ENCODE data around the gene RPL19. TPM values are rescaled to one million over a fixed set of nuclear protein-coding genes. Genes with fewer than 3 reads are reported as not detected.
A peak's percentile ranks its signal among the peaks of the same experiment; 100 is the strongest.

RPL19 gene
- total and polyA plus RNA-seq, 12 donors: 907 to 3,029 (median 991) TPM

GRCh38 chr17:39231091-39231561 lies 31.0 kb downstream of the RPL19 start:
- 53 to 54% methylated on average over 10 of the region's 10 CpGs for WGBS, 2 donors

GRCh38 chr17:39231591-39232551 lies 31.8 kb downstream of the RPL19 start:
- DNase-seq: peak; percentile 29 to 53
- peak overlapping the region in 1 of 10 donors; percentile 11 for H3K4me3 ChIP-seq
- H3K36me3 ChIP-seq: no peaks in the 10 kb centered on the region
- TF ChIP-seq CTCF (IDR thresholded peaks at IDR 0.05): peak; percentile 52 to 84 (median 76)
- H3K9me3 ChIP-seq: no peaks in the 10 kb centered on the region
- intact Hi-C loops (cut with DNase I): loop anchor here in 4 of 10 donors (10.0 kb wide), 3 partner anchors 67 to 257 kb away; partner anchors contain the start of gene ARL5C (in 2 of the 4)
- 9 to 11% methylated on average over 22 of the region's 22 CpGs for WGBS, 2 donors
- H3K4me1 ChIP-seq: peaks cover 3 to 12% (median 10%) of the 10 kb centered on the region in 9 donors
- peak in 7 of 8 donors; percentile 75 to 86 (median 77) for ATAC-seq
- H3K27me3 ChIP-seq: peaks cover 3 to 73% (median 50%) of the 10 kb centered on the region in 7 donors
- no peak overlapping the region for H3K27ac ChIP-seq

More at GRCh38 chr17:39231091-39231561, 31.0 kb downstream of the RPL19 start:
- DNase-seq: no peak
- peak in 1 of 8 donors; percentile 11 for ATAC-seq
- Histone ChIP-seq H3K36me3 (no peaks in the 10 kb centered on the region), H3K4me3 (no peak overlapping the region), H3K27me3 (peaks cover 6 to 80% (median 57%) of the 10 kb centered on the region in 7 donors), H3K4me1 (peaks cover 5 to 17% (median 16%) of the 10 kb centered on the region in 9 donors), H3K27ac (no peak overlapping the region), H3K9me3 (no peaks in the 10 kb centered on the region)
- TF ChIP-seq CTCF (IDR thresholded peaks at IDR 0.05): no peak
- intact Hi-C loops (cut with DNase I): loop anchor here in 4 of 10 donors (10.0 kb wide), 3 partner anchors 66 to 256 kb away; partner anchors contain the start of gene ARL5C (in 2 of the 4)

- peaks cover 3 to 58% (median 35%) of the 10 kb centered on the region in 7 donors for H3K27me3 ChIP-seq
- H3K9me3 ChIP-seq: no peaks in the 10 kb centered on the region
- peak in 7 of 9 donors; percentile 37 to 57 (median 47) for TF ChIP-seq CTCF (IDR thresholded peaks at IDR 0.05)
- peaks cover 3 to 25% (median 14%) of the 10 kb centered on the region in 9 donors for H3K4me1 ChIP-seq
- no peak overlapping the region for H3K27ac ChIP-seq
- H3K4me3 ChIP-seq: no peak overlapping the region
- H3K36me3 ChIP-seq: no peaks in the 10 kb centered on the region
- 31 to 35% methylated on average over 18 of the region's 18 CpGs for WGBS, 2 donors
- ATAC-seq (peak in 1 of 8 donors; percentile 14), DNase-seq (no peak)
- intact Hi-C loops (cut with DNase I): loop anchor here in 4 of 10 donors (10.0 kb wide), 3 partner anchors 71 to 261 kb away; partner anchors contain the start of gene ARL5C (in 2 of the 4)
Measured at GRCh38 chr17:39235555-39236449, 35.7 kb downstream of the RPL19 start.
